HepG2 (cell line): ENCODE measurements around the gene USF2. TPM values are rescaled to one million over a fixed set of nuclear protein-coding genes. Genes with fewer than 3 reads are reported as not detected.

Source experiments
- FOXC1 ChIP-seq: sonication (generic); formaldehyde crosslinking; IDR thresholded peaks from 2 replicates; pipeline ENCODE4 v1.8.0; 2022; ENCODE audit warnings: mild to moderate bottlenecking, missing genetic modification reagents, borderline replicate concordance
- KLF16 ChIP-seq, 2 experiments: sonication (generic) in 1 of 2; formaldehyde crosslinking in 1 of 2; IDR thresholded peaks; 2 replicates each; pipeline versions ENCODE4 v1.6.1 to v1.8.0; 2016 to 2023; ENCODE audit warnings: missing genetic modification reagents in 2 of 2, missing compliant biosample characterization in 1 of 2
- MAFF ChIP-seq: IDR thresholded peaks from 2 replicates; pipeline ENCODE4 v1.6.1; 2011; ENCODE audit warnings: low read depth, low read length, improper control_type of control experiment
- NONO ChIP-seq, 2 experiments: fragments of 450-650 bp in 1 of 2; sonication (generic) in 1 of 2; formaldehyde crosslinking in 1 of 2; IDR thresholded peaks in 1 of 2; conservative IDR thresholded peaks in 1 of 2; 2 replicates each; pipeline versions ENCODE4 v1.6.1 to v1.8.0; 2017 to 2022; ENCODE audit warnings: mild to moderate bottlenecking in 1 of 2, missing genetic modification reagents in 1 of 2, moderate library complexity in 1 of 2
- NR1H2 ChIP-seq: sonication (generic); formaldehyde crosslinking; IDR thresholded peaks from 2 replicates; pipeline ENCODE4 v1.8.1; 2022; ENCODE audit warnings: low read depth, missing genetic modification reagents, borderline replicate concordance
- PCBP1 ChIP-seq: fragments of 200-400 bp; formaldehyde crosslinking; IDR thresholded peaks from 2 replicates; pipeline ENCODE4 v1.6.1; 2017; ENCODE audit warnings: mild to moderate bottlenecking, low read depth, low read length, borderline replicate concordance
- POLR2AphosphoS2 ChIP-seq: IDR thresholded peaks from 2 replicates; pipeline ENCODE4 v1.6.1; 2011; ENCODE audit warnings: low read depth, low read length, improper control_type of control experiment
- SALL1 ChIP-seq: sonication (generic); formaldehyde crosslinking; IDR thresholded peaks from 2 replicates; pipeline ENCODE4 v1.8.0; 2022; ENCODE audit warnings: mild to moderate bottlenecking, missing genetic modification reagents
- SAP130 ChIP-seq: IDR thresholded peaks from 2 replicates; pipeline ENCODE4 v1.6.1; 2016; ENCODE audit warnings: low read depth
- TCF12 ChIP-seq, 2 experiments: fragments of 450-650 bp in 1 of 2; sonication (generic) in 1 of 2; formaldehyde crosslinking in 1 of 2; IDR thresholded peaks; 2 replicates each; pipeline versions ENCODE4 v1.6.1 to v1.8.0; 2017 to 2022; ENCODE audit warnings: antibody characterized with exemption in 1 of 2, mild to moderate bottlenecking in 1 of 2, missing genetic modification reagents in 1 of 2, moderate library complexity in 1 of 2
- TCF7 ChIP-seq: sonication (generic); IDR thresholded peaks from 2 replicates; pipeline ENCODE4 v1.6.1; 2016; ENCODE audit warnings: antibody characterized with exemption, low read depth
- ZFX ChIP-seq: sonication (generic); formaldehyde crosslinking; IDR thresholded peaks from 2 replicates; pipeline ENCODE4 v1.4.0; 2020; ENCODE audit warnings: mild to moderate bottlenecking, low read depth, missing genetic modification reagents, moderate library complexity
- ZNF20 ChIP-seq: sonication (generic); formaldehyde crosslinking; IDR thresholded peaks from 2 replicates; pipeline ENCODE4 v1.4.0; 2020; ENCODE audit warnings: mild to moderate bottlenecking, moderate library complexity, missing genetic modification reagents
- ZNF350 ChIP-seq: sonication (generic); formaldehyde crosslinking; IDR thresholded peaks from 2 replicates; pipeline ENCODE4 v1.4.0; 2020; ENCODE audit warnings: mild to moderate bottlenecking, low read depth, missing genetic modification reagents, borderline replicate concordance
- ZNF451 ChIP-seq: sonication (generic); formaldehyde crosslinking; IDR thresholded peaks from 2 replicates; pipeline ENCODE4 v1.5.0; 2020; ENCODE audit warnings: mild to moderate bottlenecking, missing genetic modification reagents
- ZNF75D ChIP-seq: sonication (generic); formaldehyde crosslinking; IDR thresholded peaks from 2 replicates; pipeline ENCODE4 v1.8.1; 2023; ENCODE audit warnings: missing genetic modification reagents, mild to moderate bottlenecking, borderline replicate concordance
- polyA plus RNA-seq, 8 experiments: library from polyadenylated mRNA; depleted of rRNA in 3 of 8; stranded (reverse) in 7 of 8; unstranded in 1 of 8; fragments of >200 nt; fragmentation: Illumina TruSeq in 4 of 8; extraction: Trizol in 4 of 8; gene quantifications; 2 replicates each; pipeline versions ENCODE4 v1.2.1 to v1.2.3, GENCODE V29; 2011 to 2016; ENCODE audit warnings: low read depth in 4 of 8, missing spikeins in 1 of 8, mixed read lengths in 1 of 8; ENCODE audit not compliant: insufficient read depth in 1 of 8
- total RNA-seq, 5 experiments: library from RNA; depleted of rRNA; stranded (reverse); fragments of >200 nt; fragmentation: Illumina TruSeq; extraction: Trizol; gene quantifications; 2 replicates each; pipeline ENCODE4 v1.2.3, GENCODE V29; 2016; ENCODE audit warnings: low read depth in 1 of 5
- TF ChIP-seq, protein P1 (sequence below): sonication (generic); formaldehyde crosslinking; IDR thresholded peaks from 2 replicates; pipeline ENCODE4 v1.5.0; 2020; ENCODE audit warnings: missing genetic modification reagents
- TF ChIP-seq, protein P2 (sequence below): sonication (generic); formaldehyde crosslinking; IDR thresholded peaks from 2 replicates; pipeline ENCODE4 v1.4.0; 2020; ENCODE audit warnings: missing genetic modification reagents, mild to moderate bottlenecking, borderline replicate concordance
- TF ChIP-seq, protein P3 (sequence below): sonication (generic); formaldehyde crosslinking; IDR thresholded peaks from 2 replicates; pipeline ENCODE4 v1.4.0; 2020; ENCODE audit warnings: missing genetic modification reagents

USF2 gene
- total and polyA plus RNA-seq, 2 of the 13 experiments (the other 11 are each of a cell fraction or from before 2014, with no cell fraction given), result 54.9 to 106 TPM

DNA sequence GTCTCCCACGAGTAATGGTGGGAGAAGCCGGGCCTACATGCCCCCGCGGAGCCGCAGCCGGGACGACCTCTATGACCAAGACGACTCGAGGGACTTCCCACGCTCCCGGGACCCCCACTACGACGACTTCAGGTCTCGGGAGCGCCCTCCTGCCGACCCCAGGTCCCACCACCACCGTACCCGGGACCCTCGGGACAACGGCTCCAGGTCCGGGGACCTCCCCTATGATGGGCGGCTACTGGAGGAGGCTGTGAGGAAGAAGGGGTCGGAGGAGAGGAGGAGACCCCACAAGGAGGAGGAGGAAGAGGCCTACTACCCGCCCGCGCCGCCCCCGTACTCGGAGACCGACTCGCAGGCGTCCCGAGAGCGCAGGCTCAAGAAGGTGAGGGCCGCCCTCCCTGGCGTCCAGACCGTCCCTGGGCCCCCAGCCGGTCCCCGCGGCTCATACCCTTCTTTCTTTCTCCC is 1.4 kb upstream of the USF2 start (continued):
- no peak for TF ChIP-seq PCBP1
- TF ChIP-seq NR1H2, result no peak
- TF ChIP-seq ZFX, result peak; percentile 57; the same call in 1 of the 2 replicates
- 0 out of 2 replicates have a peak, but pooled peaks have one; percentile 20 for TF ChIP-seq FOXC1 (CRISPR knock-in tag)
- no peak for TF ChIP-seq MAFF
- 0 out of 2 replicates have a peak, but pooled peaks have one; percentile 16 for TF ChIP-seq SAP130 (CRISPR knock-in tag)
- peak; percentile 8; the same call in 1 of the 2 replicates for TF ChIP-seq SALL1 (CRISPR knock-in tag)
- no peak for TF ChIP-seq ZNF75D (CRISPR knock-in tag)
- no peak for TF ChIP-seq NONO (IDR thresholded peaks at IDR 0.05)
- TF ChIP-seq NONO (CRISPR knock-in tag; conservative IDR thresholded peaks at IDR 0.05), result 0 out of 2 replicates have a peak, but pooled peaks have one; percentile 40
- TF ChIP-seq POLR2AphosphoS2, result no peak
- TF ChIP-seq, protein P1, sequence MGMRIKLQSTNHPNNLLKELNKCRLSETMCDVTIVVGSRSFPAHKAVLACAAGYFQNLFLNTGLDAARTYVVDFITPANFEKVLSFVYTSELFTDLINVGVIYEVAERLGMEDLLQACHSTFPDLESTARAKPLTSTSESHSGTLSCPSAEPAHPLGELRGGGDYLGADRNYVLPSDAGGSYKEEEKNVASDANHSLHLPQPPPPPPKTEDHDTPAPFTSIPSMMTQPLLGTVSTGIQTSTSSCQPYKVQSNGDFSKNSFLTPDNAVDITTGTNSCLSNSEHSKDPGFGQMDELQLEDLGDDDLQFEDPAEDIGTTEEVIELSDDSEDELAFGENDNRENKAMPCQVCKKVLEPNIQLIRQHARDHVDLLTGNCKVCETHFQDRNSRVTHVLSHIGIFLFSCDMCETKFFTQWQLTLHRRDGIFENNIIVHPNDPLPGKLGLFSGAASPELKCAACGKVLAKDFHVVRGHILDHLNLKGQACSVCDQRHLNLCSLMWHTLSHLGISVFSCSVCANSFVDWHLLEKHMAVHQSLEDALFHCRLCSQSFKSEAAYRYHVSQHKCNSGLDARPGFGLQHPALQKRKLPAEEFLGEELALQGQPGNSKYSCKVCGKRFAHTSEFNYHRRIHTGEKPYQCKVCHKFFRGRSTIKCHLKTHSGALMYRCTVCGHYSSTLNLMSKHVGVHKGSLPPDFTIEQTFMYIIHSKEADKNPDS, result no peak
- TF ChIP-seq KLF16 (CRISPR knock-in tag; IDR thresholded peaks at IDR 0.05), result no peak
- TF ChIP-seq, protein P2, sequence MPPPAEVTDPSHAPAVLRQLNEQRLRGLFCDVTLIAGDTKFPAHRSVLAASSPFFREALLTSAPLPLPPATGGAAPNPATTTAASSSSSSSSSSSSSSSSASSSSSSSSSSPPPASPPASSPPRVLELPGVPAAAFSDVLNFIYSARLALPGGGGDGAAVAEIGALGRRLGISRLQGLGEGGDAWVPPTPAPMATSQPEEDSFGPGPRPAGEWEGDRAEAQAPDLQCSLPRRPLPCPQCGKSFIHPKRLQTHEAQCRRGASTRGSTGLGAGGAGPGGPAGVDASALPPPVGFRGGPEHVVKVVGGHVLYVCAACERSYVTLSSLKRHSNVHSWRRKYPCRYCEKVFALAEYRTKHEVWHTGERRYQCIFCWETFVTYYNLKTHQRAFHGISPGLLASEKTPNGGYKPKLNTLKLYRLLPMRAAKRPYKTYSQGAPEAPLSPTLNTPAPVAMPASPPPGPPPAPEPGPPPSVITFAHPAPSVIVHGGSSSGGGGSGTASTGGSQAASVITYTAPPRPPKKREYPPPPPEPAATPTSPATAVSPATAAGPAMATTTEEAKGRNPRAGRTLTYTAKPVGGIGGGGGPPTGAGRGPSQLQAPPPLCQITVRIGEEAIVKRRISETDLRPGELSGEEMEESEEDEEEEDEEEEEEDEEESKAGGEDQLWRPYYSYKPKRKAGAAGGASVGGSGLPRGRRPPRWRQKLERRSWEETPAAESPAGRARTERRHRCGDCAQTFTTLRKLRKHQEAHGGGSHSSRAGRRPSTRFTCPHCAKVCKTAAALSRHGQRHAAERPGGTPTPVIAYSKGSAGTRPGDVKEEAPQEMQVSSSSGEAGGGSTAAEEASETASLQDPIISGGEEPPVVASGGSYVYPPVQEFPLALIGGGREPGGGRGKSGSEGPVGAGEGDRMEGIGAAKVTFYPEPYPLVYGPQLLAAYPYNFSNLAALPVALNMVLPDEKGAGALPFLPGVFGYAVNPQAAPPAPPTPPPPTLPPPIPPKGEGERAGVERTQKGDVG (CRISPR knock-in tag), result no peak
- 0 out of 2 replicates have a peak, but pooled peaks have one; percentile 37 for TF ChIP-seq ZNF20 (CRISPR knock-in tag)
- TF ChIP-seq ZNF350 (CRISPR knock-in tag), result peak; percentile 46; the same call in 1 of the 2 replicates
- no peak for TF ChIP-seq ZNF451 (CRISPR knock-in tag)
- no peak for TF ChIP-seq TCF7
- TF ChIP-seq TCF12 (IDR thresholded peaks at IDR 0.05), result no peak
- TF ChIP-seq TCF12 (CRISPR knock-in tag; IDR thresholded peaks at IDR 0.05), result peak; percentile 52; the same call in 1 of the 2 replicates
- TF ChIP-seq, protein P3, sequence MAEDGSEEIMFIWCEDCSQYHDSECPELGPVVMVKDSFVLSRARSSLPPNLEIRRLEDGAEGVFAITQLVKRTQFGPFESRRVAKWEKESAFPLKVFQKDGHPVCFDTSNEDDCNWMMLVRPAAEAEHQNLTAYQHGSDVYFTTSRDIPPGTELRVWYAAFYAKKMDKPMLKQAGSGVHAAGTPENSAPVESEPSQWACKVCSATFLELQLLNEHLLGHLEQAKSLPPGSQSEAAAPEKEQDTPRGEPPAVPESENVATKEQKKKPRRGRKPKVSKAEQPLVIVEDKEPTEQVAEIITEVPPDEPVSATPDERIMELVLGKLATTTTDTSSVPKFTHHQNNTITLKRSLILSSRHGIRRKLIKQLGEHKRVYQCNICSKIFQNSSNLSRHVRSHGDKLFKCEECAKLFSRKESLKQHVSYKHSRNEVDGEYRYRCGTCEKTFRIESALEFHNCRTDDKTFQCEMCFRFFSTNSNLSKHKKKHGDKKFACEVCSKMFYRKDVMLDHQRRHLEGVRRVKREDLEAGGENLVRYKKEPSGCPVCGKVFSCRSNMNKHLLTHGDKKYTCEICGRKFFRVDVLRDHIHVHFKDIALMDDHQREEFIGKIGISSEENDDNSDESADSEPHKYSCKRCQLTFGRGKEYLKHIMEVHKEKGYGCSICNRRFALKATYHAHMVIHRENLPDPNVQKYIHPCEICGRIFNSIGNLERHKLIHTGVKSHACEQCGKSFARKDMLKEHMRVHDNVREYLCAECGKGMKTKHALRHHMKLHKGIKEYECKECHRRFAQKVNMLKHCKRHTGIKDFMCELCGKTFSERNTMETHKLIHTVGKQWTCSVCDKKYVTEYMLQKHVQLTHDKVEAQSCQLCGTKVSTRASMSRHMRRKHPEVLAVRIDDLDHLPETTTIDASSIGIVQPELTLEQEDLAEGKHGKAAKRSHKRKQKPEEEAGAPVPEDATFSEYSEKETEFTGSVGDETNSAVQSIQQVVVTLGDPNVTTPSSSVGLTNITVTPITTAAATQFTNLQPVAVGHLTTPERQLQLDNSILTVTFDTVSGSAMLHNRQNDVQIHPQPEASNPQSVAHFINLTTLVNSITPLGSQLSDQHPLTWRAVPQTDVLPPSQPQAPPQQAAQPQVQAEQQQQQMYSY, result no peak
